Ishikawa (cell line): ENCODE results near the gene GALNT14.

Experiments
- CEBPB ChIP-seq: IDR thresholded peaks from 2 replicates; pipeline ENCODE4 v1.6.1; 2012
- EP300 ChIP-seq: IDR thresholded peaks from 2 replicates; pipeline ENCODE4 v1.6.1; 2012; ENCODE audit warnings: borderline replicate concordance
- FOXM1 ChIP-seq: IDR thresholded peaks from 2 replicates; pipeline ENCODE4 v1.6.1; 2012; ENCODE audit warnings: low read depth, borderline replicate concordance
- RAD21 ChIP-seq: IDR thresholded peaks from 2 replicates; pipeline ENCODE4 v1.6.1; 2012; ENCODE audit warnings: low read depth
- YY1 ChIP-seq: IDR thresholded peaks from 2 replicates; pipeline ENCODE4 v1.6.1; 2012; ENCODE audit warnings: low read depth
- TF ChIP-seq, protein P1 (sequence below): IDR thresholded peaks from 2 replicates; pipeline ENCODE4 v1.6.1; 2012
- TF ChIP-seq, protein P2 (sequence below): IDR thresholded peaks from 2 replicates; pipeline ENCODE4 v1.6.1; 2012; ENCODE audit warnings: low read depth, mild to moderate bottlenecking
- TF ChIP-seq, protein P3 (sequence below): IDR thresholded peaks from 2 replicates; pipeline ENCODE4 v1.6.1; 2012

DNA sequence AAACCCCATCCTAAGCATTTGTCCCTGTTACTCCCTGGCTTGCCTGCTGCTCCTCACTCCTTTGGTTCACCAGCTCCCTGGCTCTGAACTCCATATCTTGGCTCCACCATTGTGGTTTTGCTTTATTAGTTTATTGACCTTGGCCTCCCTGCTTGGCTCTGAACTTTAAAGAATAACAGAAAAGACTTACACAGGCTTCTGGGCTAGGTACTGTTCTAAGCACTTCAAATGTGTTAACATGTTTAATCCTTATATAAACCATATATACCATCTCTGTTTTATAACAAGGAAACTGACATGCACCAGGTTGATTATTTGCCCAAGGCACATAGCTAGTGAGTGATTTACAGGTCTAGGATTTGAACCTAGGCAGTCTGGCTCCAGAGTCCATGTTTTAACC lies 181.2 kb downstream of the GALNT14 start:
- TF ChIP-seq, protein P1, sequence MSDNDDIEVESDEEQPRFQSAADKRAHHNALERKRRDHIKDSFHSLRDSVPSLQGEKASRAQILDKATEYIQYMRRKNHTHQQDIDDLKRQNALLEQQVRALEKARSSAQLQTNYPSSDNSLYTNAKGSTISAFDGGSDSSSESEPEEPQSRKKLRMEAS: no peak
- TF ChIP-seq CEBPB (no peak), EP300 (no peak), RAD21 (no peak), FOXM1 (no peak), YY1 (no peak)
- TF ChIP-seq, protein P2, sequence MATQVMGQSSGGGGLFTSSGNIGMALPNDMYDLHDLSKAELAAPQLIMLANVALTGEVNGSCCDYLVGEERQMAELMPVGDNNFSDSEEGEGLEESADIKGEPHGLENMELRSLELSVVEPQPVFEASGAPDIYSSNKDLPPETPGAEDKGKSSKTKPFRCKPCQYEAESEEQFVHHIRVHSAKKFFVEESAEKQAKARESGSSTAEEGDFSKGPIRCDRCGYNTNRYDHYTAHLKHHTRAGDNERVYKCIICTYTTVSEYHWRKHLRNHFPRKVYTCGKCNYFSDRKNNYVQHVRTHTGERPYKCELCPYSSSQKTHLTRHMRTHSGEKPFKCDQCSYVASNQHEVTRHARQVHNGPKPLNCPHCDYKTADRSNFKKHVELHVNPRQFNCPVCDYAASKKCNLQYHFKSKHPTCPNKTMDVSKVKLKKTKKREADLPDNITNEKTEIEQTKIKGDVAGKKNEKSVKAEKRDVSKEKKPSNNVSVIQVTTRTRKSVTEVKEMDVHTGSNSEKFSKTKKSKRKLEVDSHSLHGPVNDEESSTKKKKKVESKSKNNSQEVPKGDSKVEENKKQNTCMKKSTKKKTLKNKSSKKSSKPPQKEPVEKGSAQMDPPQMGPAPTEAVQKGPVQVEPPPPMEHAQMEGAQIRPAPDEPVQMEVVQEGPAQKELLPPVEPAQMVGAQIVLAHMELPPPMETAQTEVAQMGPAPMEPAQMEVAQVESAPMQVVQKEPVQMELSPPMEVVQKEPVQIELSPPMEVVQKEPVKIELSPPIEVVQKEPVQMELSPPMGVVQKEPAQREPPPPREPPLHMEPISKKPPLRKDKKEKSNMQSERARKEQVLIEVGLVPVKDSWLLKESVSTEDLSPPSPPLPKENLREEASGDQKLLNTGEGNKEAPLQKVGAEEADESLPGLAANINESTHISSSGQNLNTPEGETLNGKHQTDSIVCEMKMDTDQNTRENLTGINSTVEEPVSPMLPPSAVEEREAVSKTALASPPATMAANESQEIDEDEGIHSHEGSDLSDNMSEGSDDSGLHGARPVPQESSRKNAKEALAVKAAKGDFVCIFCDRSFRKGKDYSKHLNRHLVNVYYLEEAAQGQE: no peak
- TF ChIP-seq, protein P3, sequence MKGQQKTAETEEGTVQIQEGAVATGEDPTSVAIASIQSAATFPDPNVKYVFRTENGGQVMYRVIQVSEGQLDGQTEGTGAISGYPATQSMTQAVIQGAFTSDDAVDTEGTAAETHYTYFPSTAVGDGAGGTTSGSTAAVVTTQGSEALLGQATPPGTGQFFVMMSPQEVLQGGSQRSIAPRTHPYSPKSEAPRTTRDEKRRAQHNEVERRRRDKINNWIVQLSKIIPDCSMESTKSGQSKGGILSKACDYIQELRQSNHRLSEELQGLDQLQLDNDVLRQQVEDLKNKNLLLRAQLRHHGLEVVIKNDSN: no peak
